ENCODE results near the gene INSYN2A.

Gene INSYN2A

GRCh38 chr10:127195041-127195506 is 1.3 kb downstream of the INSYN2A start:
- DNase-seq, result no peak

GRCh38 chr10:127194599-127194998 is 1.8 kb downstream of the INSYN2A start:
- DNase-seq, result no peak

GRCh38 chr10:127194111-127194510 is 2.3 kb downstream of the INSYN2A start:
- DNase-seq, result no peak

GRCh38 chr10:127193125-127193524 is 3.3 kb downstream of the INSYN2A start:
- DNase-seq, result no peak

- no peak for DNase-seq
Measured at GRCh38 chr10:127190427-127190826, 6.0 kb downstream of the INSYN2A start.

- no peak for DNase-seq
Measured at GRCh38 chr10:127189226-127189625, 7.2 kb downstream of the INSYN2A start.

- DNase-seq, result no peak
Measured at GRCh38 chr10:127186813-127187212, 9.6 kb downstream of the INSYN2A start.

GRCh38 chr10:127184582-127184981 is 11.8 kb downstream of the INSYN2A start:
- DNase-seq, result no peak

GRCh38 chr10:127182161-127182560 is 14.2 kb downstream of the INSYN2A start:
- no peak for DNase-seq

GRCh38 chr10:127179612-127180250 is 16.7 kb downstream of the INSYN2A start:
- no peak for DNase-seq

GRCh38 chr10:127176649-127177048 is 19.7 kb downstream of the INSYN2A start:
- no peak for DNase-seq

- DNase-seq, result no peak
Measured at GRCh38 chr10:127175357-127176110, 20.9 kb downstream of the INSYN2A start.

- no peak for DNase-seq
Measured at GRCh38 chr10:127174866-127175265, 21.5 kb downstream of the INSYN2A start.

- no peak for DNase-seq
Measured at GRCh38 chr10:127168261-127168660, 28.1 kb downstream of the INSYN2A start.

GRCh38 chr10:127162841-127163240 is 33.5 kb downstream of the INSYN2A start:
- no peak for DNase-seq

GRCh38 chr10:127161482-127161881 is 34.9 kb downstream of the INSYN2A start:
- no peak for DNase-seq

- no peak for DNase-seq
Measured at GRCh38 chr10:127159648-127160245, 36.6 kb downstream of the INSYN2A start.

- DNase-seq, result no peak
Measured at GRCh38 chr10:127158662-127159061, 37.7 kb downstream of the INSYN2A start.

- DNase-seq, result no peak
Measured at GRCh38 chr10:127157506-127158200, 38.7 kb downstream of the INSYN2A start.

- DNase-seq, result no peak
Measured at GRCh38 chr10:127157089-127157488, 39.3 kb downstream of the INSYN2A start.

GRCh38 chr10:127154831-127155620 is 41.4 kb downstream of the INSYN2A start:
- no peak for DNase-seq

- no peak for DNase-seq
Measured at GRCh38 chr10:127153181-127153580, 43.2 kb downstream of the INSYN2A start.
